GM23338 (cell line): Measurements from ENCODE around the gene HBM. TPM values are rescaled to one million over a fixed set of nuclear protein-coding genes. Genes with fewer than 3 reads are reported as not detected.

ENCODE experiments used
- ATAC-seq: fragments of 200-7000 bp; cut with Tn5 transposase; 3 replicates; pipeline ENCODE4 v1.9.1; 2020
- DNase-seq: peaks from one replicate; pipeline ENCODE4 v3.0.0-alpha.2; 2015; ENCODE audit warnings: low spot score
- H2AFZ ChIP-seq: fragments of 200-600 bp; sonication (generic); 2 replicates; pipeline ENCODE4 v1.8.0; 2016; ENCODE audit warnings: antibody characterized with exemption, mild to moderate bottlenecking, moderate library complexity
- H3F3A ChIP-seq: fragments of 200-600 bp; sonication (generic); replicated peaks from 2 replicates; pipeline ENCODE4 v1.8.0; 2017; ENCODE audit warnings: antibody characterized with exemption, mixed run types, low read depth
- H3K27ac ChIP-seq: fragments of 200-600 bp; sonication (generic); 2 replicates; pipeline ENCODE4 v1.6.1; 2016; ENCODE audit warnings: low read depth
- H3K27me3 ChIP-seq: fragments of 200-600 bp; sonication (generic); 2 replicates; pipeline ENCODE4 v1.8.0; 2016; ENCODE audit warnings: mild to moderate bottlenecking, mixed run types, moderate library complexity; ENCODE audit not compliant: insufficient read depth
- H3K36me3 ChIP-seq: fragments of 200-600 bp; sonication (generic); 2 replicates; pipeline ENCODE4 v1.8.0; 2016; ENCODE audit warnings: mild to moderate bottlenecking; ENCODE audit not compliant: insufficient read depth
- H3K4me1 ChIP-seq: fragments of 200-600 bp; sonication (generic); 2 replicates; pipeline ENCODE4 v1.8.0; 2016; ENCODE audit warnings: mild to moderate bottlenecking, moderate library complexity; ENCODE audit not compliant: insufficient read depth
- H3K4me2 ChIP-seq: fragments of 200-600 bp; sonication (generic); 2 replicates; pipeline ENCODE4 v1.7.1; 2017; ENCODE audit warnings: mixed run types
- H3K4me3 ChIP-seq: fragments of 200-600 bp; sonication (generic); 2 replicates; pipeline ENCODE4 v1.6.1; 2016; ENCODE audit warnings: mixed run types
- H3K79me2 ChIP-seq: fragments of 200-600 bp; sonication (generic); replicated peaks from 2 replicates; pipeline ENCODE4 v1.8.0; 2017; ENCODE audit warnings: mild to moderate bottlenecking; ENCODE audit not compliant: insufficient read depth
- H3K9me2 ChIP-seq: fragments of 200-600 bp; sonication (generic); 2 replicates; pipeline ENCODE4 v1.8.0; 2017; ENCODE audit not compliant: insufficient read depth
- H4K20me1 ChIP-seq: fragments of 200-600 bp; sonication (generic); replicated peaks from 2 replicates; pipeline ENCODE4 v1.8.0; 2017; ENCODE audit warnings: mild to moderate bottlenecking; ENCODE audit not compliant: insufficient read depth
- H3K27ac Mint-ChIP-seq: 2 replicates; pipeline ENCODE4 v1.8.0; 2020; ENCODE audit warnings: inconsistent platforms, mild to moderate bottlenecking, moderate library complexity, mixed read lengths
- H3K27me3 Mint-ChIP-seq: 3 replicates; pipeline ENCODE4 v1.8.0; 2022; ENCODE audit warnings: low read depth, mild to moderate bottlenecking, moderate library complexity, mixed read lengths, inconsistent platforms; ENCODE audit not compliant: insufficient read depth, poor library complexity
- H3K36me3 Mint-ChIP-seq: 3 replicates; pipeline ENCODE4 v1.8.0; 2021; ENCODE audit warnings: low read depth, mild to moderate bottlenecking, inconsistent platforms, moderate library complexity, mixed read lengths
- H3K4me1 Mint-ChIP-seq: 3 replicates; pipeline ENCODE4 v1.8.0; 2020; ENCODE audit warnings: mild to moderate bottlenecking, inconsistent platforms, mixed read lengths
- H3K4me3 Mint-ChIP-seq: 3 replicates; pipeline ENCODE4 v1.8.0; 2021; ENCODE audit warnings: moderate library complexity, mild to moderate bottlenecking, inconsistent platforms, mixed read lengths
- H3K9me3 Mint-ChIP-seq: 3 replicates; pipeline ENCODE4 v1.8.0; 2020; ENCODE audit warnings: moderate library complexity, mild to moderate bottlenecking, inconsistent platforms, mixed read lengths
- CREB1 ChIP-seq: fragments of 250-450 bp; sonication (Bioruptor Pico); IDR thresholded peaks from 2 replicates; pipeline ENCODE4 v1.5.0; 2020; ENCODE audit warnings: low read depth, mild to moderate bottlenecking, moderate library complexity
- EZH2 ChIP-seq: fragments of 200-600 bp; sonication (generic); IDR thresholded peaks from one replicate; pipeline ENCODE4 v1.8.0; 2017; ENCODE audit warnings: antibody characterized with exemption, mild to moderate bottlenecking, low read depth; ENCODE audit not compliant: unreplicated experiment
- EZH2phosphoT487 ChIP-seq: fragments of 200-600 bp; sonication (generic); IDR thresholded peaks from one replicate; pipeline ENCODE4 v1.8.1; 2018; ENCODE audit warnings: antibody characterized with exemption; ENCODE audit not compliant: unreplicated experiment
- JUNB ChIP-seq: IDR thresholded peaks from one replicate; pipeline ENCODE4 v1.6.1; 2016; ENCODE audit warnings: antibody characterized with exemption; ENCODE audit not compliant: unreplicated experiment
- NANOG ChIP-seq: IDR thresholded peaks from 2 replicates; pipeline ENCODE4 v1.6.1; 2016; ENCODE audit warnings: antibody characterized with exemption, borderline replicate concordance
- POLR2AphosphoS5 ChIP-seq: IDR thresholded peaks from 2 replicates; pipeline ENCODE4 v1.6.1; 2016; ENCODE audit warnings: antibody characterized with exemption, low read depth
- STAT1 ChIP-seq: IDR thresholded peaks from one replicate; pipeline ENCODE4 v1.6.1; 2016; ENCODE audit warnings: antibody characterized with exemption; ENCODE audit not compliant: unreplicated experiment
- ZNF114 ChIP-seq: fragments of 250-450 bp; sonication (Bioruptor Pico); IDR thresholded peaks from 2 replicates; pipeline ENCODE4 v1.5.0; 2020; ENCODE audit warnings: mild to moderate bottlenecking, moderate library complexity
- ZNF331 ChIP-seq: fragments of 250-450 bp; sonication (Bioruptor Pico); IDR thresholded peaks from 2 replicates; pipeline ENCODE4 v1.5.0; 2020; ENCODE audit warnings: low read depth, mild to moderate bottlenecking, moderate library complexity
- polyA plus RNA-seq: library from polyadenylated mRNA; unstranded; fragments of >200 nt; fragmentation: Nextera tagmentation; extraction: Ambion mirVana; gene quantifications from 2 replicates; pipeline ENCODE4 v1.2.1, GENCODE V29; 2016
- total RNA-seq: library from RNA; depleted of rRNA; stranded (reverse); fragments of >200 nt; shearing (Covaris generic); gene quantifications from 2 replicates; pipeline ENCODE4 v1.2.3, GENCODE V29; 2014
- TF ChIP-seq, protein P1 (sequence below): IDR thresholded peaks from one replicate; pipeline ENCODE4 v1.6.1; 2018; ENCODE audit warnings: antibody characterized with exemption; ENCODE audit not compliant: unreplicated experiment
- TF ChIP-seq, protein P2 (sequence below): fragments of 250-450 bp; sonication (Bioruptor Pico); IDR thresholded peaks from 2 replicates; pipeline ENCODE4 v1.5.0; 2020; ENCODE audit warnings: mild to moderate bottlenecking, moderate library complexity
- TF ChIP-seq, protein P3 (sequence below): IDR thresholded peaks from 2 replicates; pipeline ENCODE4 v1.6.1; 2016; ENCODE audit warnings: antibody characterized with exemption
- TF ChIP-seq, protein P4 (sequence below), 2 experiments: fragments of 200-600 bp in 1 of 2; sonication (generic) in 1 of 2; conservative IDR thresholded peaks; 2 replicates each; pipeline versions ENCODE4 v1.5.1 to v1.6.1; 2016 to 2017; ENCODE audit warnings: antibody characterized with exemption in 2 of 2, low read depth in 2 of 2, mild to moderate bottlenecking in 2 of 2, moderate library complexity in 1 of 2

Gene HBM
- total and polyA plus RNA-seq, 2 experiments from 2014 or later, result not detected

DNA sequence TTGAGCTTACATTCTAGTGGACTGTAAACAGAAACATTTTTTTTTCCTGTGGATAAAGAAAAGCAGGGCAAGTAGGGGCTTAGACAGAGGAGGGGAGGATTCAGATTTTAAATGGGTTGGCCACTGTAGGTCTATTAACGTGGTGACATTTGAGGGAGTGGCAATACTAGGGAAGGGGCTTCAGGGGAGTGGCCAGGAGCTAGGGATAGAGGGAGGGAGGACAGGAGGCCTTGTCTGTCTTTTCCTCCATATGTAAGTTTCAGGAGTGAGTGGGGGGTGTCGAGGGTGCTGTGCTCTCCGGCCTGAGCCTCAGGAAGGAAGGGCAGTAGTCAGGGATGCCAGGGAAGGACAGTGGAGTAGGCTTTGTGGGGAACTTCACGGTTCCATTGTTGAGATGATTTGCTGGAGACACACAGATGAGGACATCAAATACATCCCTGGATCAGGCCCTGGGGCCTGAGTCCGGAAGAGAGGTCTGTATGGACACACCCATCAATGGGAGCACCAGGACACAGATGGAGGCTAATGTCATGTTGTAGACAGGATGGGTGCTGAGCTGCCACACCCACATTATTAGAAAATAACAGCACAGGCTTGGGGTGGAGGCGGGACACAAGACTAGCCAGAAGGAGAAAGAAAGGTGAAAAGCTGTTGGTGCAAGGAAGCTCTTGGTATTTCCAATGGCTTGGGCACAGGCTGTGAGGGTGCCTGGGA, 6.5 kb upstream of the HBM start:
- no peaks in the 10 kb centered on the region for H3K36me3 Mint-ChIP-seq
- no peak overlapping the region for H3K27ac Mint-ChIP-seq
- H3K4me1 Mint-ChIP-seq, result peaks cover 5% of the 10 kb centered on the region; the same call in 2 of the 3 replicates
- no peak overlapping the region for H3K4me2 ChIP-seq
- no peaks in the 10 kb centered on the region for H3K9me2 ChIP-seq
- no peaks in the 10 kb centered on the region for H3K79me2 ChIP-seq
- no peak overlapping the region for H3K27ac ChIP-seq
- H3K4me3 Mint-ChIP-seq, result no peak overlapping the region; the same call in 2 of the 3 replicates
- H3K27me3 ChIP-seq, result peaks cover 65% of the 10 kb centered on the region
- peaks cover 5% of the 10 kb centered on the region; the same call in 1 of the 2 replicates for H3K4me1 ChIP-seq
- H3K27me3 Mint-ChIP-seq, result peaks cover 32% of the 10 kb centered on the region
- no peak for TF ChIP-seq STAT1
- TF ChIP-seq, protein P1, sequence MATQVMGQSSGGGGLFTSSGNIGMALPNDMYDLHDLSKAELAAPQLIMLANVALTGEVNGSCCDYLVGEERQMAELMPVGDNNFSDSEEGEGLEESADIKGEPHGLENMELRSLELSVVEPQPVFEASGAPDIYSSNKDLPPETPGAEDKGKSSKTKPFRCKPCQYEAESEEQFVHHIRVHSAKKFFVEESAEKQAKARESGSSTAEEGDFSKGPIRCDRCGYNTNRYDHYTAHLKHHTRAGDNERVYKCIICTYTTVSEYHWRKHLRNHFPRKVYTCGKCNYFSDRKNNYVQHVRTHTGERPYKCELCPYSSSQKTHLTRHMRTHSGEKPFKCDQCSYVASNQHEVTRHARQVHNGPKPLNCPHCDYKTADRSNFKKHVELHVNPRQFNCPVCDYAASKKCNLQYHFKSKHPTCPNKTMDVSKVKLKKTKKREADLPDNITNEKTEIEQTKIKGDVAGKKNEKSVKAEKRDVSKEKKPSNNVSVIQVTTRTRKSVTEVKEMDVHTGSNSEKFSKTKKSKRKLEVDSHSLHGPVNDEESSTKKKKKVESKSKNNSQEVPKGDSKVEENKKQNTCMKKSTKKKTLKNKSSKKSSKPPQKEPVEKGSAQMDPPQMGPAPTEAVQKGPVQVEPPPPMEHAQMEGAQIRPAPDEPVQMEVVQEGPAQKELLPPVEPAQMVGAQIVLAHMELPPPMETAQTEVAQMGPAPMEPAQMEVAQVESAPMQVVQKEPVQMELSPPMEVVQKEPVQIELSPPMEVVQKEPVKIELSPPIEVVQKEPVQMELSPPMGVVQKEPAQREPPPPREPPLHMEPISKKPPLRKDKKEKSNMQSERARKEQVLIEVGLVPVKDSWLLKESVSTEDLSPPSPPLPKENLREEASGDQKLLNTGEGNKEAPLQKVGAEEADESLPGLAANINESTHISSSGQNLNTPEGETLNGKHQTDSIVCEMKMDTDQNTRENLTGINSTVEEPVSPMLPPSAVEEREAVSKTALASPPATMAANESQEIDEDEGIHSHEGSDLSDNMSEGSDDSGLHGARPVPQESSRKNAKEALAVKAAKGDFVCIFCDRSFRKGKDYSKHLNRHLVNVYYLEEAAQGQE, result no peak
- TF ChIP-seq, protein P2, sequence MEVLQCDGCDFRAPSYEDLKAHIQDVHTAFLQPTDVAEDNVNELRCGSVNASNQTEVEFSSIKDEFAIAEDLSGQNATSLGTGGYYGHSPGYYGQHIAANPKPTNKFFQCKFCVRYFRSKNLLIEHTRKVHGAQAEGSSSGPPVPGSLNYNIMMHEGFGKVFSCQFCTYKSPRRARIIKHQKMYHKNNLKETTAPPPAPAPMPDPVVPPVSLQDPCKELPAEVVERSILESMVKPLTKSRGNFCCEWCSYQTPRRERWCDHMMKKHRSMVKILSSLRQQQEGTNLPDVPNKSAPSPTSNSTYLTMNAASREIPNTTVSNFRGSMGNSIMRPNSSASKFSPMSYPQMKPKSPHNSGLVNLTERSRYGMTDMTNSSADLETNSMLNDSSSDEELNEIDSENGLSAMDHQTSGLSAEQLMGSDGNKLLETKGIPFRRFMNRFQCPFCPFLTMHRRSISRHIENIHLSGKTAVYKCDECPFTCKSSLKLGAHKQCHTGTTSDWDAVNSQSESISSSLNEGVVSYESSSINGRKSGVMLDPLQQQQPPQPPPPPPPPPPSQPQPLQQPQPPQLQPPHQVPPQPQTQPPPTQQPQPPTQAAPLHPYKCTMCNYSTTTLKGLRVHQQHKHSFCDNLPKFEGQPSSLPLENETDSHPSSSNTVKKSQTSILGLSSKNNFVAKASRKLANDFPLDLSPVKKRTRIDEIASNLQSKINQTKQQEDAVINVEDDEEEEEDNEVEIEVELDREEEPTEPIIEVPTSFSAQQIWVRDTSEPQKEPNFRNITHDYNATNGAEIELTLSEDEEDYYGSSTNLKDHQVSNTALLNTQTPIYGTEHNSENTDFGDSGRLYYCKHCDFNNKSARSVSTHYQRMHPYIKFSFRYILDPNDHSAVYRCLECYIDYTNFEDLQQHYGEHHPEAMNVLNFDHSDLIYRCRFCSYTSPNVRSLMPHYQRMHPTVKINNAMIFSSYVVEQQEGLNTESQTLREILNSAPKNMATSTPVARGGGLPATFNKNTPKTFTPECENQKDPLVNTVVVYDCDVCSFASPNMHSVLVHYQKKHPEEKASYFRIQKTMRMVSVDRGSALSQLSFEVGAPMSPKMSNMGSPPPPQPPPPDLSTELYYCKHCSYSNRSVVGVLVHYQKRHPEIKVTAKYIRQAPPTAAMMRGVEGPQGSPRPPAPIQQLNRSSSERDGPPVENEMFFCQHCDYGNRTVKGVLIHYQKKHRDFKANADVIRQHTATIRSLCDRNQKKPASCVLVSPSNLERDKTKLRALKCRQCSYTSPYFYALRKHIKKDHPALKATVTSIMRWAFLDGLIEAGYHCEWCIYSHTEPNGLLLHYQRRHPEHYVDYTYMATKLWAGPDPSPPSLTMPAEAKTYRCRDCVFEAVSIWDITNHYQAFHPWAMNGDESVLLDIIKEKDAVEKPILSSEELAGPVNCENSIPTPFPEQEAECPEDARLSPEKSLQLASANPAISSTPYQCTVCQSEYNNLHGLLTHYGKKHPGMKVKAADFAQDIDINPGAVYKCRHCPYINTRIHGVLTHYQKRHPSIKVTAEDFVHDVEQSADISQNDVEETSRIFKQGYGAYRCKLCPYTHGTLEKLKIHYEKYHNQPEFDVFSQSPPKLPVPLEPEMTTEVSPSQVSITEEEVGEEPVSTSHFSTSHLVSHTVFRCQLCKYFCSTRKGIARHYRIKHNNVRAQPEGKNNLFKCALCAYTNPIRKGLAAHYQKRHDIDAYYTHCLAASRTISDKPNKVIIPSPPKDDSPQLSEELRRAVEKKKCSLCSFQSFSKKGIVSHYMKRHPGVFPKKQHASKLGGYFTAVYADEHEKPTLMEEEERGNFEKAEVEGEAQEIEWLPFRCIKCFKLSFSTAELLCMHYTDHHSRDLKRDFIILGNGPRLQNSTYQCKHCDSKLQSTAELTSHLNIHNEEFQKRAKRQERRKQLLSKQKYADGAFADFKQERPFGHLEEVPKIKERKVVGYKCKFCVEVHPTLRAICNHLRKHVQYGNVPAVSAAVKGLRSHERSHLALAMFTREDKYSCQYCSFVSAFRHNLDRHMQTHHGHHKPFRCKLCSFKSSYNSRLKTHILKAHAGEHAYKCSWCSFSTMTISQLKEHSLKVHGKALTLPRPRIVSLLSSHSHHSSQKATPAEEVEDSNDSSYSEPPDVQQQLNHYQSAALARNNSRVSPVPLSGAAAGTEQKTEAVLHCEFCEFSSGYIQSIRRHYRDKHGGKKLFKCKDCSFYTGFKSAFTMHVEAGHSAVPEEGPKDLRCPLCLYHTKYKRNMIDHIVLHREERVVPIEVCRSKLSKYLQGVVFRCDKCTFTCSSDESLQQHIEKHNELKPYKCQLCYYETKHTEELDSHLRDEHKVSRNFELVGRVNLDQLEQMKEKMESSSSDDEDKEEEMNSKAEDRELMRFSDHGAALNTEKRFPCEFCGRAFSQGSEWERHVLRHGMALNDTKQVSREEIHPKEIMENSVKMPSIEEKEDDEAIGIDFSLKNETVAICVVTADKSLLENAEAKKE, result no peak
- no peak for TF ChIP-seq EZH2
- TF ChIP-seq ZNF114, result no peak
- TF ChIP-seq CREB1 (CRISPR knock-in tag), result no peak
- no peak for TF ChIP-seq NANOG
- no peak for TF ChIP-seq ZNF331 (CRISPR knock-in tag)
- no peak for TF ChIP-seq JUNB
- no peak for TF ChIP-seq EZH2phosphoT487
- TF ChIP-seq, protein P3, sequence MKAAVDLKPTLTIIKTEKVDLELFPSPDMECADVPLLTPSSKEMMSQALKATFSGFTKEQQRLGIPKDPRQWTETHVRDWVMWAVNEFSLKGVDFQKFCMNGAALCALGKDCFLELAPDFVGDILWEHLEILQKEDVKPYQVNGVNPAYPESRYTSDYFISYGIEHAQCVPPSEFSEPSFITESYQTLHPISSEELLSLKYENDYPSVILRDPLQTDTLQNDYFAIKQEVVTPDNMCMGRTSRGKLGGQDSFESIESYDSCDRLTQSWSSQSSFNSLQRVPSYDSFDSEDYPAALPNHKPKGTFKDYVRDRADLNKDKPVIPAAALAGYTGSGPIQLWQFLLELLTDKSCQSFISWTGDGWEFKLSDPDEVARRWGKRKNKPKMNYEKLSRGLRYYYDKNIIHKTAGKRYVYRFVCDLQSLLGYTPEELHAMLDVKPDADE, result no peak
- TF ChIP-seq, protein P4, sequence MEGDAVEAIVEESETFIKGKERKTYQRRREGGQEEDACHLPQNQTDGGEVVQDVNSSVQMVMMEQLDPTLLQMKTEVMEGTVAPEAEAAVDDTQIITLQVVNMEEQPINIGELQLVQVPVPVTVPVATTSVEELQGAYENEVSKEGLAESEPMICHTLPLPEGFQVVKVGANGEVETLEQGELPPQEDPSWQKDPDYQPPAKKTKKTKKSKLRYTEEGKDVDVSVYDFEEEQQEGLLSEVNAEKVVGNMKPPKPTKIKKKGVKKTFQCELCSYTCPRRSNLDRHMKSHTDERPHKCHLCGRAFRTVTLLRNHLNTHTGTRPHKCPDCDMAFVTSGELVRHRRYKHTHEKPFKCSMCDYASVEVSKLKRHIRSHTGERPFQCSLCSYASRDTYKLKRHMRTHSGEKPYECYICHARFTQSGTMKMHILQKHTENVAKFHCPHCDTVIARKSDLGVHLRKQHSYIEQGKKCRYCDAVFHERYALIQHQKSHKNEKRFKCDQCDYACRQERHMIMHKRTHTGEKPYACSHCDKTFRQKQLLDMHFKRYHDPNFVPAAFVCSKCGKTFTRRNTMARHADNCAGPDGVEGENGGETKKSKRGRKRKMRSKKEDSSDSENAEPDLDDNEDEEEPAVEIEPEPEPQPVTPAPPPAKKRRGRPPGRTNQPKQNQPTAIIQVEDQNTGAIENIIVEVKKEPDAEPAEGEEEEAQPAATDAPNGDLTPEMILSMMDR (conservative IDR thresholded peaks at IDR 0.05; ENCODE audit: low read depth in 2 of 2), result no peak
- TF ChIP-seq POLR2AphosphoS5, result no peak
- DNase-seq (no peak), ATAC-seq (no peak)
- no peak overlapping the region for H3K4me3 ChIP-seq
- H4K20me1 ChIP-seq, result peaks cover 3% of the 10 kb centered on the region; the same call in 1 of the 2 replicates
- H3F3A ChIP-seq, result 0 out of 2 replicates have a peak, but pooled peaks cover 6% of the 10 kb centered on the region
- peaks cover 4% of the 10 kb centered on the region; the same call in 1 of the 3 replicates for H3K9me3 Mint-ChIP-seq
- H2AFZ ChIP-seq, result no peak overlapping the region; the same call in 1 of the 2 replicates
- H3K36me3 ChIP-seq, result no peaks in the 10 kb centered on the region
